HG03139 (cell line): ENCODE data around the gene GNAZ.

Source experiments
- ATAC-seq: cut with Tn5 transposase; IDR thresholded peaks from one replicate; pipeline ENCODE4 v1.9.1; 2021; ENCODE audit not compliant: unreplicated experiment

The GNAZ gene

GRCh38 chr22:23091760-23092159 lies 21.4 kb downstream of the GNAZ start:
- no peak for ATAC-seq

- no peak for ATAC-seq
These were observed 22.1 kb downstream of the GNAZ start for GRCh38 chr22:23092217-23092955.

GRCh38 chr22:23093051-23093788 lies 22.9 kb downstream of the GNAZ start:
- ATAC-seq, result no peak

GRCh38 chr22:23094260-23094659 lies 23.9 kb downstream of the GNAZ start:
- ATAC-seq, result no peak

- no peak for ATAC-seq
These were observed 24.7 kb downstream of the GNAZ start for GRCh38 chr22:23094695-23095681.

- ATAC-seq, result no peak
These were observed 25.5 kb downstream of the GNAZ start for GRCh38 chr22:23095733-23096342.

- ATAC-seq, result no peak
These were observed 27.3 kb downstream of the GNAZ start for GRCh38 chr22:23097412-23098229.

GRCh38 chr22:23098230-23098705 lies 27.9 kb downstream of the GNAZ start:
- no peak for ATAC-seq

- no peak for ATAC-seq
These were observed 28.6 kb downstream of the GNAZ start for GRCh38 chr22:23098718-23099530.

- ATAC-seq, result no peak
These were observed 29.1 kb downstream of the GNAZ start for GRCh38 chr22:23099531-23099804.

GRCh38 chr22:23100124-23100801 lies 29.9 kb downstream of the GNAZ start:
- ATAC-seq, result no peak

GRCh38 chr22:23101524-23101923 lies 31.2 kb downstream of the GNAZ start:
- ATAC-seq, result no peak

GRCh38 chr22:23102002-23102655 lies 31.8 kb downstream of the GNAZ start:
- ATAC-seq, result no peak

- no peak for ATAC-seq
These were observed 32.5 kb downstream of the GNAZ start for GRCh38 chr22:23102776-23103175.

GRCh38 chr22:23103199-23103954 lies 33.1 kb downstream of the GNAZ start:
- no peak for ATAC-seq

GRCh38 chr22:23104187-23104971 lies 34.1 kb downstream of the GNAZ start:
- ATAC-seq, result no peak

GRCh38 chr22:23105304-23105703 lies 35.0 kb downstream of the GNAZ start:
- ATAC-seq, result no peak
